HG03039 (cell line): ENCODE results near the gene KCTD17.

Experiments
- ATAC-seq: cut with Tn5 transposase; IDR thresholded peaks from one replicate; pipeline ENCODE4 v1.9.1; 2021; ENCODE audit warnings: mild to moderate bottlenecking, moderate library complexity; ENCODE audit not compliant: unreplicated experiment

Gene KCTD17

DNA sequence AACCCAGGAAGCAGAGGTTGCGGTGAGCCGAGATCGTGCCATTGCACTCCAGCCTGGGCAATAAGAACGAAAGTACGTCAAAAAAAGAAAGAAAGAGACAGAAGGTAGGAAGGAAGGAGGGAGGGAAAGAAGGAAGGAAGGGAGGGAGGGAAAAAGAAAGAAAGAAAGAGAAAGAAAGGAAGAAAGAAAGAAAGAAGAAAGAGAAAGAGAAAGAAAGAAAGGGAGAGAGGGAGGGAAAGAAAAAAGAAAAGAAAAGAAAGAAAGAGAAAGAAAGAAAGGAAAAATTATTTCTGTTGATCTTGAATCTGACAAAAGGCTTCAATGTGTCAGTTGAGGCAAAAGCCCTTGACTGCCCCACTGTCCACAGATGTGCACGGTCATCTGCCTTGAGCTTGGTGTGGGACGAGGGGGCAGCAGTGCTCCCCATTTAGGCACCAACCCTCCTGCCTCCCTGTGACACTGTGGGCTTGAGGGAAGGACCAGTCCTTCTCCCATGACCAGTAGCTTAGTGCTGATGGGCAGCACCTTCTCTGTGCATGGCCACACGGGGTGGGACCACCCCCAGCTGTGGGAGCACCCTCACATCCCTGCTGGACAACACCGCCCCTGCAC lies 24.4 kb downstream of the KCTD17 start:
- ATAC-seq = no peak

DNA sequence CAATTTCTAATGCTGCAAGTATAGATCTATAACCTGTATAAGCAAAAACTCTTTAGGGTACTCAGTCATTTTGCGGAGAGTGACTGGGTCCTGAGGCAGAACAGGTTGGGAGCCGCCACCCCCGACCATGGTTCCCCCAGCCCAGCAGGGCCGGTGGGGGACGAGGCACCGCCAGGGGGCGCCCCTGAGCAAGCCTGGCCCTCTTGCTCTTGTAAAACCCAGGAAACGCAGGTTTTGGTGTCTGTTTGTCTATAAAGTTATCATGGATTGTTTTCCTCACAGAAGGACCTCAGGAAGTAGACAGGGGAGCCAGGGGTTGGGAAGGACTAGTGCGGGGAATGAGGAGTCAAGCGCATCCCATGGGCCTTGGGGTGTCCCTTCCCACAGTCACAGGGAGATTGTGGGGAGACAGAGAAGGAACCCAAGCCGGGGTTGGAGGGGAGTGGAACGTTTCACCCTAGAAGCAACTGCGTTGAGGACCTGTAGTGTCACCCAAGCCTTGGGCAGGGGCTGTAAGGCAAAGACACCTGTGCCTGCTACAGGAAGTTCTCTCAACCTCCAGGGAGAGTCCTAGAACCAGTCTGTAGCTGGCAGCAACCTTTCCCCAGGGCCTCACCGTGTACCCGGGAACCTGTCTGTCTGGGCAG lies 26.4 kb downstream of the KCTD17 start:
- ATAC-seq = no peak

DNA sequence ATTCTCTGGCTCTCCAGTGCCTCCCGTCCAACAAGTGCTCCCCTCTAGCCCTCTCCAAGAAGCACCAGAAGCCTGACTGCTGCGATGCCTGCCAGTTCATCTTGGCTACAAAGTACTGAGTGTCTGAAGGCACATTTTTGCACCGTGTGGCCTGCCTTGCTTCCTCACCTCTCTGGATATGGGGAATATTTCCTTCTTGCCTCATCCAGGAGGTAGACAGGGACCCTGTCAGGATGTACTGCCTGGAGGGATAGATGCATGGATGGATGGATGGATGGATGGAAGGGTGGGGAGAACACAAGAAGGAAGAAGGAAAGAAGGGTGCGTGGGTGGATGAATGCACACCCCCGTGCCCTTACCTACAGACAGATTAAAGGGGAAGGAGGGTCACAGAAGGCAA lies 27.6 kb downstream of the KCTD17 start:
- ATAC-seq = no peak

DNA sequence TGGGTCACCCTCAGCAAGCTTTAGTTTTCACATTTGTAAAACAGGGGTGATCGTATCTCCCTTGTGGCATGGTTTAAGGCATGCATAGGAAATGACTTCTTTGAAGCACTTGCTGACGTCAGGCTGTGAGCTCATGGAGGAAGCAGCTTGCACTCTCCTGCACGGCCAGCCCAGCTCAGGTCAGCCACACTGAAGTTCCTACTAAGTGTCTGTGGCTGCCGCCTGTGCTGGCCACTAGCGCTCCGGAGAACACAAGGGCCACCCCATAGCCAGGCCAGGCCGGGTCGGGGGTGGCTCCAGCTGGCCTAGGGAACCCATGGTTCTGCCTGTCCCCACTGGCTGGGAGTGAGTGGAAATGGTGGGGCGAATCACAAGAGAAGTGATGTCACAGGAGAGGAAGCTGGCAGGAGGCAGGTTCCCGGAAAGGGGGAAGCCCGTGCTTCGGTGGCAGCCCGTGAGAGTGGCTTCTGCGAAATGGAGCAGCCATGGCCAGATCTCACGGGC lies 28.2 kb downstream of the KCTD17 start:
- no peak for ATAC-seq

DNA sequence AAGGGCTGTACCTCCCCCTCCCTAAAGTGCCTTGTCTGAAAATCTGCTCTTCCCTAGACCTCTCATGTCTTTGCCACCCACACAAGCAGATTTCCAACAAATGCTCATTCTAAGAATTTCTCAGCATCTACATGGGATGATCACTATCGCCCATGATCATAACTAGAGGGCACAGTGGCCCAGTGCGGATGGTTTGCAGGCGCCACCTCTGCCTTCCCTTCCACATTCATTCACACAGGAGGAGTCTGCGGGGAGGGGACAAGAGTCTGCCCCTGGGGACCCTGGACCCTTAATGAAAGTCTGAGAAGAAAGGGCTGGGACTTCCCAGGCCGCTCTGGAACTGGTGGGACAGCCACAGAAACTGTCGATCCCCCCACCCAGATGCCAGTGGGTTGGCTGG lies 28.9 kb downstream of the KCTD17 start:
- no peak for ATAC-seq

DNA sequence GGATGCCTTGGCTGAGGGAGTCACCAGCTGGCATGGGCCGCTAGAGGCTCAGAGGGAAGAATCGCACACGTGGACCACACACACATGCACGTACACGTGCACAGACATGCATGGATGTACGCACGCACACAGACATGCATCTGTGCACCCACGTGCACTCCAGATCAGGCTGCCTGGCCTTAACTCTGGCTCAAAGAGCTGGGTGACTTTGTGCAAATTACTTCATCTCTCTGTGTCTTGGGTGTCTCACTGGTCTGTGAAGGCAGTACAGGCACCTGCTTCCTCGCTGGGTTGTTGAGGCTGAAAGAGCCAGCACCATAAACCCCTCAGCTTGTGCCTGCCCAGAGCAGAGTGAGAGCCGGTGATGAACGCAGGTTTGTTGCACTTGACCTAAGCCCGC lies 29.3 kb downstream of the KCTD17 start:
- ATAC-seq = no peak

DNA sequence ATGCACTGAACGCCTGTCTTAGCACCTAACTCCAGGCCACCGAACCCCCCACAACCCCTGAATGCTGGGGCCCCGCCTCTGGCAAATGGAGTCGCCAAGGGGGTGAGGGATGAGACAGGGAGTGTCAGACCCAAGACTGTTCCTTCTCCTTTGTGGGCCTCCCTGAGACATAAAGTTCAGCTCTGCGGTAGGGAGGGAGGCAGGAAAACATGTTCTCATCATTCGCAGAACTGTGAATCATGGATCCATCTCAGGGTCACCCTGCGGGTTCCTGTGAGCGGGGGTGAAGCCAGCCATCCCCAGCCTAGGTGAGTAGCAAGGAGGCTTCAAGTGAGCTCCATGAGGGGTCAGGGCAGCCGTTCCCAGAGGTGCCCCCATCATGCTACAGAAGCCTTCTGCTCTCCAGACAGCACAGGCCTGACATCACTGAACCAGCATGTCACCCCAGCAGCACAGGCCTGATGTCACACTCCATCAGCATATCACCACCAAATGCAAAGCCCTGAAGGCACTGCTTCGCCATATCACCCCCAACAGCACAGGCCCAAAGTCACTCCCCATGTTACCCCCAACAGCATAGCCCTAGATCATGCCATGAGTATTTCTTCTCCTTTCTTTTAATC lies 30.8 kb downstream of the KCTD17 start:
- no peak for ATAC-seq

DNA sequence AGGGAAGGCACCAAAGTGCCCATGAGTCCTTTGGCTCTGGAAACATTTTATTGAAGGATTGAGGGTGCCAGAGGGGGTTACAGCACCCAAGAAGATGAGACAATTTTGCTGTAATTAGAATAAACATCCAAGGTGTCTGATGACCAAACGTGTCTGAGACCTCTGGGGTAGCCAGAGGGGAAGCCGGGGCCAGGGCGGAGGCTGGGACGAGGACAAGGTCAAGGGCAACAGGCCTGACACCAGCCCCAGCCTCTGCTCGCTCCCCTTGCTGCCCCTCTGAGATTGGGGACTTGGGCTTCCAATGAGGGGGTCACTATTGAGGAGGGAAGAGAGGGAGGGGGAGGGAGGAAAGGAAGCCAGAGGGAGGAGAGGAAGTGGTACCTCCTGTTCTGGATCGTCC lies 32.4 kb downstream of the KCTD17 start:
- no peak for ATAC-seq

DNA sequence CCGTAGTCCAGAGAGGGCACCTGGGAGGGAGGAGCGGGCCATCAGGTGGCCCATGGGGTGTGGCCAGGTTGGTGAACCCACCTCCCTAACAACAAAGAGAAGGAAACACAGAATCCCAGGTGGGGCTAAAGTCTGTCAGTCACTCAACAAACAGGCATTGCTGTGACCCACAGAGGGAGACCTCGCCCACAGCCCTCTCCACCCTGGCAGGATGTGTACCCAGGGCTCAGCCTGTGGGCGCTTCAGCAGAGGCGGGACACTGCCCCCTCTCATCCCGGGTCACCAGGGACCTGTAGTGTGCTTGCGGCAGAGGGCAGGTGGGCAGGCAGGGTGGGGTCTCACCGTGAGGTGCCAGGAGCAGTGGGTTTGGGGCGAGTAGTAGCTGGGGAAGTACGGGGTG lies 32.8 kb downstream of the KCTD17 start:
- no peak for ATAC-seq

DNA sequence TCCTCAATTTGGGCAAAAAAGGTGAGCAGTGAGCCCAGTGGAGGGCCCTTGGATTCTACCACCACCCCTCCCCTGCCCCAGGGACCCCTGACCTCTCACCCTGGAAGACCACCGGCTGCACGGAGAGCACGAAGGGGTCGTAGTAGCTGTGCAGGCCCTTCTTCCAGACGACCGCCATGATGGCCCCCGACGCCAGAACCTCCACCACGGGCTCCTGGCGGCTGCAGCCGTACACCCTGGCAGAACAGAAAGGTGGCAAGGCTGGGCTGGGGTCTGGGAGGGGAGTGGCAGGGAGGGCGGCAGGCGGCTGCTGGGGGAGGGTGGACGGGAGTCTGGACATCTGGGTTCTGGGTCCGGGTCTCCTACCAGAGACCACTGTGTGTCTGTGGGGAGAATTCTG lies 34.6 kb downstream of the KCTD17 start:
- no peak for ATAC-seq

DNA sequence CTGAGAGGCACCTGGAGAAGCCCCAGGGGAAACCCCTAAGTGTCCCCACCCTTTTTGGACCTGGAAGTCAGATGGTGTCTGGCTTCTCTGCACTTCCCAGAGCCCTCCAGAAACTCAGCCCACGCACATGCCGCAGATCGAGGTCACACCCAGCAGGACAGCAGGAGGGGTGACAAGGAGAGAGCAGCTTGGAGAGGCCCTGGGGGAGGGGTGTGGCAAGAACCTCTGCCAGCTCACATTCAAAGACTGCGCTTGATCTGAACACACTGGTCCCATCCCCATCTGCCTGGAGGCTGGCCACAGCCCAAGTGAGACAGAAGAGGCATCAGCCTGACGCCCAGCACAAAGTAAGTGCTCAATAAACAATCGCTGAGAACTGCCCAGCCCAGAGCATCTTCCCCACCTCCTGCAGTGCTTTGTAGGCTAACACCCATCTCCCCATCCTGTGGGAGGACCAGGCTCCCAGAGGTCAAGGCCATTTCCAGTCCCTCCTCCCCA lies 36.6 kb downstream of the KCTD17 start:
- no peak for ATAC-seq

DNA sequence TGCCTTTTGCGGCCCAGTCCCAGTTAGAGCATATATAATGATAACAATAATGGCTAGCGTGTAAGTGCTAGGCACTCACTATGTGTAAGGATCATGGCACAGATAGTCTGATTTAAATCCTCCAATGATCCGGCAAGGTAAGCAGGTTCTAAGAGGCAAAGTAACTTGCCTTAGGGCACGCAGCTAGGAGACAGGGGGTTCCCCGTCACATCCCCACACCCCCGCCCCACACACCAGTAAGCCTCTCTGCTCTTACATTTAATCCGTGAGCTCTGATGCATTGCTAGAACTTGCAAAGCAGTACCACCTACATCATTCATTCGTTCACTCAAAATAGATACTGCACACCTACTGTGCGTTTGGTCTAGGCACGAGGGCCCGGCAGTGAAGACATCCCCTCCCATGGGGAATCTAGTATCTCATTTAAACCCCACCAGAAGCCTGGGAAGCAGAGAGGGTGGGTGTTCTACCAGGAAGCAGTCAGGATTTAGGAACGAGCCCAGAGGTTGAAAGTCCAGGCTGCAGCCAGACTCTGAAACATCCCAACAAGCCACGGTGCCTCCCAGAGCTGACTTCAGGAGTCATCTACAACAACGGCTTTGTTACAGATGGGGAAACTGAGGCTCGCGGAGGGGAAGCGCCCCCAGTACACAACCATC lies 37.3 kb downstream of the KCTD17 start:
- ATAC-seq = no peak

DNA sequence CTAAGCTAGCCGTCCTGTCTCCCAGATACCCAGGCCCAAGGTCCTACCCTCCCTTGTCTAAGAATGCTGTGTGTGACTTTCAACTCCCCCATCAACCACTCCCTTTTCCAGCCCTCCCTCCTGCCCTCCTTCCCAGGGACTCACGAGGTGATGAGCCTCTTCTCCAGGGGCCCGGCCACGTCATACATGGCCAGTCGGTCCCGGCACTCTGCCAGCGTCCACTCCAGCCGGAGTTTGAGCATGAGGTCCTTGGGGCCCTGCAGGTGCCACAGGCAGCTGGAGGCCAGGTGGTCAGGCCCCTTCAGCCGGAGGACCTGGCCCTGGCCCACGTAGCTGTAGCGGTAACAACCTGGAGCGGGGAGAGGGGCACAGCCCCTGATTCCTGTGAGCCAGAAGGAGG lies 37.9 kb downstream of the KCTD17 start:
- ATAC-seq = no peak

DNA sequence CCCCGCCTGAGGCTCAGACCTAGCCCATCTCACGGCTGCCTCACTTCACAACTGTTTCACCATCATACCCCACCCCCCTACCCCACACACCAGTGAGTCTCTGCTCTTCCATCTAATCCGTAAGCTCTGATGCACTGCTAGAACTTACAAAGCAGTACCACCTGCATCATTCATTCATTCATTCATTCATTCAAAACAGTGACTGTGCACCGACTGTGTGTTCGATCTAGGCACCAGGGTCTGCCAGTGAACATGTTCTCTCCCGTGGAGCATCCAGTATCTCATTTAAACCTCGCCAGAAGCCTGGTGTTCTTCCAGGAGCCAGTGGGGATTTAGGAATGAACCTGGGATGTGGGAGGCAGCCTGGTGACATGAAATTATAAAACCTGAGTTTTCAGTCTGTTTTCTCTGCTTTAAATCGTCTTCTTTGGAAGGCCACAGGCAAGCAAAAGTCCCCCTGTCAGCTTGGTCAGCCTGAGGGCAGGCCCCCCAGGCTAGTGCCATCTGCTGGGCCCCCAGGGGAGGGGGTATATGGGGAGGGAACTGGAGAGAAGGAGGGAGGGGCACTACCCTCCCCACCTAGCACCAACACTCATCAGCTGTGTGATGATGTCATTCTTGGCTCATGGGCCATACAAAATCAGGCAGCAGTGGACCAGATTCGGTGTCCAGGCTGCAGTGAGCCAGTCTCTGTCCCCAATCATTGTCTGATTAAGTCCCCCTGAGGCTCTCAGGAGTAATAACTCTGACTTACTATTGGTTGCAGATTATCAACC lies 39.6 kb downstream of the KCTD17 start:
- no peak for ATAC-seq

DNA sequence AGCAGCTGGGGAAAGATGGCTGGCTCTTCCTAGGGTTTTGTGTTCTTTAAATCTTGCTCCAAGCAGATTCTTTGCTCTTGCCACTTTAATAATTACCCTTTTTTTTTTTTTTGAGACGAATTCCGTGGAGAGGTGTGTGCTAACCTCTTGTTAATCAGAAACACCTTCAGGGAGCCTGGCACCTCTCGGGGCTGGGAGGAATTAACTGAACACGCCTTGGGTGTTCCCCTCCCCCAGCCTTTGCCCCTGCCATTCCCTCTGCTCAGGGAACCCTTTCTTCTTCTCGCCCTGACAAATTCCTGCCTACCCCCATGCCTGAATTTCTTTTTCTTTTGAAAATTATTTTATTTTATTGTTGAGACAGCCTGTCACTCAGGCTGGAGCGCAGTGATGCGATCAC lies 40.5 kb downstream of the KCTD17 start:
- ATAC-seq = no peak

DNA sequence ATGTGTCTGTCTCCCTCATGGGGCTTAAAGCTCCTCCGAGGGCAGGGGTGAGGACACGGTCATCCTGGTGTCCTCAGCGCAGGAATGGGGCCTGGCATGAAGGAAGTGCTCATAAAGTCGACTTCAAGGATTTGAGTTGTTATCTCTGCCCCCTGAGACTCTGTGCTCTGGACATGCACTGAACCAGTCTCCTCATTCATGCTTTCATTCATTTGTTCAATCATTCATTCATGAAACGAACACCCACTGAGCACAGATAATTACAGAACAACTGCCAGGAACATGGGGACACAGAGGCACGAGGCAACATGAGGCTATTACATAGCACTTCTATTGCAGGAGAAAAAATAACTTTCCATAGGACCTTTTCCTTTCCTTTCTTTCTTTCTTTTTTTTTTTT lies 41.5 kb downstream of the KCTD17 start:
- ATAC-seq = no peak

DNA sequence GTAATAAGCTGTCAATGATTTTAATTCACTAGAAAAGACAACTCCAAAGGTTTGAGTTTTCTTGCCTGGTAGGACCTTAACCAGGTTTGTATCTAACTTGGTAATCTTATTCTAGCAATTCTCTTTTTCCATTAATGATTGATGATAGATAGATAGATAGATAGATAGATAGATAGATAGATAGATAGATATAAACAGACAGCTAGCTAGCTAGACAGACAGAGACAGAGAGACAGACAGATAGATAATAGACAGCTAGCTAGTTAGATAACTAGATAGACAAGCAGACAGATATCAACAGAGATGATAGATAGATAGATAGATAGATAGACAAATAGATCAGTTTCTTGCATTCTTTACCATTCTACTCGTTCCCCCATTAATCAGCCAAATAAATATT lies 42.7 kb downstream of the KCTD17 start:
- ATAC-seq = no peak

DNA sequence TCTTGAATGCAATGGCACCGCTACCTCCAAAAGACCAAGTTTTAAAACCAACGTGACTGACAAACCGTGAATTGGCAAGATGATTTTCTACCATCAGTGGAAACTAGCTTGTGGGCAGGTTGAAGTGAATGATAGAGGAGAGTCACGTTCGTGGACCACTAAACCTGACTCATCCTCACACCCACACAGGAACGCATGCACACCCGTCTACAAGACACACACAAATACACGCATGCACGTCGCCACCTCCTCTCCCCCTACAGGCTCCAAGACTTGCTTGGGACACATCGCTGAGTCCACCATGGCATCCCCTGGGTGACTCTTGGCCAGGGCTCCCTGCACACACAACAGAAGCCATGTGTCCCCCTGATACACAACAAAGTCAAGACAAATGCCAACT lies 43.6 kb downstream of the KCTD17 start:
- no peak for ATAC-seq

DNA sequence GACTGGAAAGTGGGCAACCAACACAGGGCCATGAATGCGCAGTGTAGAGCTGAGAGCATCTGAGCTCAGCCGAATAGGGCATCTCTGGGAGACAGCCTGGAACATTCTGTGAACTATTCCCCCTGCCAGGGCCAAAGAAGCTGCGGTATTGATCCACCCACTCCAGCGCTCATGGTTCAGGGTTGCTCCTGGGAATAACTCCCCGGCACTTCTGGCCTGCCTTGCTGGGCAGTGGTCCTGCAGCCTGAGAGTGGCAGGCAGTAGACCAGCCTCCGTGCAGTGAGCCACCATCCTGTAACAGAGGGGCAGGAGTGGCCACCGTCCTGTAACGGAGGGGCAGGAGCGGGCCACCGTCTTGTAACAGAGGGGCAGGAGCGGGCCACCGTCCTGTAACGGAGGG lies 45.8 kb downstream of the KCTD17 start:
- ATAC-seq = no peak

DNA sequence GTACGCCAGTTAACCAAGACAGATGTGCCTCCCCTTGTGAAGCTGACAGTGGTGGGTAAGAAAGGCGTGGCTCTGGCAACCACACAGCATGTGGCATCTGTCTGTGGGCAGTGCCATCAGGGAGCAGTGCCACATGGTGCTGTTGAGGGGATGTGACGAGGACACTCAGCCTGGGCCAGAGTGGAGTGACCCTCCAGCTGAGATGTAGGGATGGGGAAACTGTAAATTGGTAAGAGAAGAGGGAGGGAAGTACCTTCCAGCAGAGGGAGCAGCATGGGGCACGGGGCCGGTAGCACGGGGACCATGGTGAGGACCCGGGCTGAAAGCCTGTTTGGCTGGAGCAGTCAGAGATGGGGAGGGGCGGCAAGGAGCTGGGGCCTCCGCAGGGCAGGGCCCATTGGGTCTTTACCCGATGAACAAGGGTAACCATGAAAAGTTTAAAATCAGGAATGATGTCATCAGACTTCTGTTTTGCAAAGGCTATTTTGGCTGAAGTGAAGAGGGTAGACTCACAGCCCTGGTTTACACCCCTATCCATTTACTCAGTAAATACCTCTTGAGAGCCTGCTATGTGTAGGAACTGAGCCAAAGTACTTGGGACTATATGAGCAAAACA lies 47.5 kb downstream of the KCTD17 start:
- no peak for ATAC-seq
